ENCODE results near the gene CFAP70. TPM values are rescaled to one million over a fixed set of nuclear protein-coding genes. Genes with fewer than 3 reads are reported as not detected.

CFAP70 gene
- total RNA-seq, 1 donor from 2014 or later: 1.3 TPM

- Mint-ChIP-seq H3K36me3 (ENCODE audit: unreplicated experiment) (peaks cover 5% of the 10 kb centered on the region), H3K27ac (ENCODE audit: unreplicated experiment) (no peak overlapping the region), H3K4me3 (ENCODE audit: unreplicated experiment) (no peak overlapping the region), H3K4me1 (ENCODE audit: low read depth, unreplicated experiment) (no peaks in the 10 kb centered on the region), H3K27me3 (ENCODE audit: unreplicated experiment) (peaks cover 2% of the 10 kb centered on the region), H3K9me3 (ENCODE audit: unreplicated experiment) (no peaks in the 10 kb centered on the region)
- DNase-seq: no peak
- TF ChIP-seq, protein P1, sequence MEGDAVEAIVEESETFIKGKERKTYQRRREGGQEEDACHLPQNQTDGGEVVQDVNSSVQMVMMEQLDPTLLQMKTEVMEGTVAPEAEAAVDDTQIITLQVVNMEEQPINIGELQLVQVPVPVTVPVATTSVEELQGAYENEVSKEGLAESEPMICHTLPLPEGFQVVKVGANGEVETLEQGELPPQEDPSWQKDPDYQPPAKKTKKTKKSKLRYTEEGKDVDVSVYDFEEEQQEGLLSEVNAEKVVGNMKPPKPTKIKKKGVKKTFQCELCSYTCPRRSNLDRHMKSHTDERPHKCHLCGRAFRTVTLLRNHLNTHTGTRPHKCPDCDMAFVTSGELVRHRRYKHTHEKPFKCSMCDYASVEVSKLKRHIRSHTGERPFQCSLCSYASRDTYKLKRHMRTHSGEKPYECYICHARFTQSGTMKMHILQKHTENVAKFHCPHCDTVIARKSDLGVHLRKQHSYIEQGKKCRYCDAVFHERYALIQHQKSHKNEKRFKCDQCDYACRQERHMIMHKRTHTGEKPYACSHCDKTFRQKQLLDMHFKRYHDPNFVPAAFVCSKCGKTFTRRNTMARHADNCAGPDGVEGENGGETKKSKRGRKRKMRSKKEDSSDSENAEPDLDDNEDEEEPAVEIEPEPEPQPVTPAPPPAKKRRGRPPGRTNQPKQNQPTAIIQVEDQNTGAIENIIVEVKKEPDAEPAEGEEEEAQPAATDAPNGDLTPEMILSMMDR (IDR thresholded peaks at IDR 0.05; ENCODE audit: partially characterized antibody, unreplicated experiment): no peak
Observed at GRCh38 chr10:73289958-73290357, 68.7 kb downstream of the CFAP70 start.

DNA sequence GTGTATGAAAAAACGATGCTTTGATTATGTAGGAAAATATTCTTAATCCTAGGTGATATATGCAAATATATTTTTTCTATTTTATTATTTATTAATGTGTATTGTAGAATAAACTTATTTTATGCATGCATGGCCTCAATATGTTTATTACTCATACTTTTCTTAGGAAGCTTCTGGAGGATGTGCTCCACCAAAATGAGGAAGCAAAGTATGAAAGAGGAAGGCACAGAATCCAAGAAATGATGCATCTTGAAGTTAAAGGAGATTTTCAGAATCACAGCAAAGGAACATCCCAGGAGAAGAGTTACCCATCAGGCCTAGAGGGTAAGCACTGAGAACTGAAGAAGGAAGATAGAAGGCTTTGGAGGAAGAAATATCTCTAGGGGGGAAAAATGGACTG is 71.2 kb downstream of the CFAP70 start:
- no peaks in the 10 kb centered on the region for H3K9me3 Mint-ChIP-seq (ENCODE audit: unreplicated experiment)
- DNase-seq: no peak
- peaks cover 2% of the 10 kb centered on the region for H3K27me3 Mint-ChIP-seq (ENCODE audit: unreplicated experiment)
- no peaks in the 10 kb centered on the region for H3K4me1 Mint-ChIP-seq (ENCODE audit: low read depth, unreplicated experiment)
- H3K27ac Mint-ChIP-seq (ENCODE audit: unreplicated experiment): no peak overlapping the region
- peaks cover 5% of the 10 kb centered on the region for H3K36me3 Mint-ChIP-seq (ENCODE audit: unreplicated experiment)
- H3K4me3 Mint-ChIP-seq (ENCODE audit: unreplicated experiment): no peak overlapping the region
- TF ChIP-seq, protein P1 (IDR thresholded peaks at IDR 0.05; ENCODE audit: partially characterized antibody, unreplicated experiment): no peak

DNA sequence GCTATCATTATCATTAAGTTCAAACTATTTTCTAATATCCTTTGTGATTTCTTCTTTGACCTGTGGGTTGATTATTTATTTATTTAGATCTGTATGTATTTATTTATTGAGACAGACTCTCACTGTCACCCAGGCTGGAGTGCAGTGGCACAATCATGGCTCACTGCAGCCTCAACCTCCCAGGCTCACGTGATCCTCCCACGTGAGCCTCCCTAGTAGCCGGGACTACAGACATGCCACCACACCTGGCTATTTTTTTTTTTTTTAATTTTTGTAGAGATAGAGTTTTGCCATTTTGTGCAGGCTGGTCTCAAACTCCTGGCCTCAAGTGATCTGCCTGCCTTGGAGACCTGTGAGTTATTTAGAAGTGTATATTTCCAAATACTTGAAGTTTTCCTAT is 77.6 kb downstream of the CFAP70 start:
- Mint-ChIP-seq H3K4me1 (ENCODE audit: low read depth, unreplicated experiment) (no peaks in the 10 kb centered on the region), H3K36me3 (ENCODE audit: unreplicated experiment) (no peaks in the 10 kb centered on the region), H3K27ac (ENCODE audit: unreplicated experiment) (no peak overlapping the region), H3K9me3 (ENCODE audit: unreplicated experiment) (no peaks in the 10 kb centered on the region), H3K4me3 (ENCODE audit: unreplicated experiment) (no peak overlapping the region), H3K27me3 (ENCODE audit: unreplicated experiment) (no peaks in the 10 kb centered on the region)
- TF ChIP-seq, protein P1 (IDR thresholded peaks at IDR 0.05; ENCODE audit: partially characterized antibody, unreplicated experiment): no peak
- no peak for DNase-seq

DNA sequence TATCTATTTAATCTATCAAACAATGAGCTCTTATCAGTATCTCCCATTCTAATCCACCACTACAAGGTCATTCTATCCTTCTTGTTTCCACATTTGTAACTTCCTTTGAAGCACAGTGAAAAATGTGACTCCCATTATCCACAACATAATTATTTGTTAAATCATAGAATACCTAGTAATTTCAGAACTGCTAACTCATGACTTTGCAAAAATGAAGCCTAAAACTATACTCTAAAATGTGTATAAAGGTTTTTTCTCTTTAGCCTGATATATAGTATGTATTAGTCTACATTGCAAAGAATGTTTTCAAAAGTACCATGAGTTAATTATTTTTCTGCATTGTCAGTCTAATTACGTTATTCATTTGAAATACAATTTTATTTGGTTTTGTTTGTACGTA is 94.2 kb downstream of the CFAP70 start:
- no peaks in the 10 kb centered on the region for H3K36me3 Mint-ChIP-seq (ENCODE audit: unreplicated experiment)
- no peaks in the 10 kb centered on the region for H3K27me3 Mint-ChIP-seq (ENCODE audit: unreplicated experiment)
- H3K4me3 Mint-ChIP-seq (ENCODE audit: unreplicated experiment): no peak overlapping the region
- H3K4me1 Mint-ChIP-seq (ENCODE audit: low read depth, unreplicated experiment): no peaks in the 10 kb centered on the region
- no peaks in the 10 kb centered on the region for H3K9me3 Mint-ChIP-seq (ENCODE audit: unreplicated experiment)
- H3K27ac Mint-ChIP-seq (ENCODE audit: unreplicated experiment): no peak overlapping the region
- no peak for DNase-seq
- TF ChIP-seq, protein P1 (IDR thresholded peaks at IDR 0.05; ENCODE audit: partially characterized antibody, unreplicated experiment): no peak

- no peaks in the 10 kb centered on the region for H3K9me3 Mint-ChIP-seq (ENCODE audit: unreplicated experiment)
Observed at GRCh38 chr10:73263693-73264347, 94.8 kb downstream of the CFAP70 start.

More at GRCh38 chr10:73263693-73264347, 94.8 kb downstream of the CFAP70 start:
- Mint-ChIP-seq H3K36me3 (ENCODE audit: unreplicated experiment) (no peaks in the 10 kb centered on the region), H3K27ac (ENCODE audit: unreplicated experiment) (no peak overlapping the region), H3K4me3 (ENCODE audit: unreplicated experiment) (no peak overlapping the region), H3K4me1 (ENCODE audit: low read depth, unreplicated experiment) (no peaks in the 10 kb centered on the region), H3K27me3 (ENCODE audit: unreplicated experiment) (no peaks in the 10 kb centered on the region)
- DNase-seq: no peak
- TF ChIP-seq, protein P1 (IDR thresholded peaks at IDR 0.05; ENCODE audit: partially characterized antibody, unreplicated experiment): peak; percentile 57
